GM23338 (cell line): ENCODE measurements around the gene ATF7. TPM values are rescaled to one million over a fixed set of nuclear protein-coding genes. Genes with fewer than 3 reads are reported as not detected.

ENCODE experiments used
- ATAC-seq: fragments of 200-7000 bp; cut with Tn5 transposase; 3 replicates; pipeline ENCODE4 v1.9.1; 2020
- DNase-seq: peaks from one replicate; pipeline ENCODE4 v3.0.0-alpha.2; 2015; ENCODE audit warnings: low spot score
- H2AFZ ChIP-seq: fragments of 200-600 bp; sonication (generic); 2 replicates; pipeline ENCODE4 v1.8.0; 2016; ENCODE audit warnings: antibody characterized with exemption, mild to moderate bottlenecking, moderate library complexity
- H3F3A ChIP-seq: fragments of 200-600 bp; sonication (generic); replicated peaks from 2 replicates; pipeline ENCODE4 v1.8.0; 2017; ENCODE audit warnings: antibody characterized with exemption, mixed run types, low read depth
- H3K27ac ChIP-seq: fragments of 200-600 bp; sonication (generic); 2 replicates; pipeline ENCODE4 v1.6.1; 2016; ENCODE audit warnings: low read depth
- H3K27me3 ChIP-seq: fragments of 200-600 bp; sonication (generic); 2 replicates; pipeline ENCODE4 v1.8.0; 2016; ENCODE audit warnings: mild to moderate bottlenecking, mixed run types, moderate library complexity; ENCODE audit not compliant: insufficient read depth
- H3K36me3 ChIP-seq: fragments of 200-600 bp; sonication (generic); 2 replicates; pipeline ENCODE4 v1.8.0; 2016; ENCODE audit warnings: mild to moderate bottlenecking; ENCODE audit not compliant: insufficient read depth
- H3K4me1 ChIP-seq: fragments of 200-600 bp; sonication (generic); 2 replicates; pipeline ENCODE4 v1.8.0; 2016; ENCODE audit warnings: mild to moderate bottlenecking, moderate library complexity; ENCODE audit not compliant: insufficient read depth
- H3K4me2 ChIP-seq: fragments of 200-600 bp; sonication (generic); 2 replicates; pipeline ENCODE4 v1.7.1; 2017; ENCODE audit warnings: mixed run types
- H3K4me3 ChIP-seq: fragments of 200-600 bp; sonication (generic); 2 replicates; pipeline ENCODE4 v1.6.1; 2016; ENCODE audit warnings: mixed run types
- H3K79me2 ChIP-seq: fragments of 200-600 bp; sonication (generic); replicated peaks from 2 replicates; pipeline ENCODE4 v1.8.0; 2017; ENCODE audit warnings: mild to moderate bottlenecking; ENCODE audit not compliant: insufficient read depth
- H3K9me2 ChIP-seq: fragments of 200-600 bp; sonication (generic); 2 replicates; pipeline ENCODE4 v1.8.0; 2017; ENCODE audit not compliant: insufficient read depth
- H4K20me1 ChIP-seq: fragments of 200-600 bp; sonication (generic); replicated peaks from 2 replicates; pipeline ENCODE4 v1.8.0; 2017; ENCODE audit warnings: mild to moderate bottlenecking; ENCODE audit not compliant: insufficient read depth
- H3K27ac Mint-ChIP-seq: 2 replicates; pipeline ENCODE4 v1.8.0; 2020; ENCODE audit warnings: inconsistent platforms, mild to moderate bottlenecking, moderate library complexity, mixed read lengths
- H3K27me3 Mint-ChIP-seq: 3 replicates; pipeline ENCODE4 v1.8.0; 2022; ENCODE audit warnings: low read depth, mild to moderate bottlenecking, moderate library complexity, mixed read lengths, inconsistent platforms; ENCODE audit not compliant: insufficient read depth, poor library complexity
- H3K36me3 Mint-ChIP-seq: 3 replicates; pipeline ENCODE4 v1.8.0; 2021; ENCODE audit warnings: low read depth, mild to moderate bottlenecking, inconsistent platforms, moderate library complexity, mixed read lengths
- H3K4me1 Mint-ChIP-seq: 3 replicates; pipeline ENCODE4 v1.8.0; 2020; ENCODE audit warnings: mild to moderate bottlenecking, inconsistent platforms, mixed read lengths
- H3K4me3 Mint-ChIP-seq: 3 replicates; pipeline ENCODE4 v1.8.0; 2021; ENCODE audit warnings: moderate library complexity, mild to moderate bottlenecking, inconsistent platforms, mixed read lengths
- H3K9me3 Mint-ChIP-seq: 3 replicates; pipeline ENCODE4 v1.8.0; 2020; ENCODE audit warnings: moderate library complexity, mild to moderate bottlenecking, inconsistent platforms, mixed read lengths
- CREB1 ChIP-seq: fragments of 250-450 bp; sonication (Bioruptor Pico); IDR thresholded peaks from 2 replicates; pipeline ENCODE4 v1.5.0; 2020; ENCODE audit warnings: low read depth, mild to moderate bottlenecking, moderate library complexity
- EZH2 ChIP-seq: fragments of 200-600 bp; sonication (generic); IDR thresholded peaks from one replicate; pipeline ENCODE4 v1.8.0; 2017; ENCODE audit warnings: antibody characterized with exemption, mild to moderate bottlenecking, low read depth; ENCODE audit not compliant: unreplicated experiment
- JUNB ChIP-seq: IDR thresholded peaks from one replicate; pipeline ENCODE4 v1.6.1; 2016; ENCODE audit warnings: antibody characterized with exemption; ENCODE audit not compliant: unreplicated experiment
- POLR2AphosphoS5 ChIP-seq: IDR thresholded peaks from 2 replicates; pipeline ENCODE4 v1.6.1; 2016; ENCODE audit warnings: antibody characterized with exemption, low read depth
- REST ChIP-seq: IDR thresholded peaks from one replicate; pipeline ENCODE4 v1.6.1; 2018; ENCODE audit warnings: antibody characterized with exemption; ENCODE audit not compliant: unreplicated experiment
- STAT1 ChIP-seq: IDR thresholded peaks from one replicate; pipeline ENCODE4 v1.6.1; 2016; ENCODE audit warnings: antibody characterized with exemption; ENCODE audit not compliant: unreplicated experiment
- ZNF331 ChIP-seq: fragments of 250-450 bp; sonication (Bioruptor Pico); IDR thresholded peaks from 2 replicates; pipeline ENCODE4 v1.5.0; 2020; ENCODE audit warnings: low read depth, mild to moderate bottlenecking, moderate library complexity
- ZNF462 ChIP-seq: fragments of 250-450 bp; sonication (Bioruptor Pico); IDR thresholded peaks from 2 replicates; pipeline ENCODE4 v1.5.0; 2020; ENCODE audit warnings: mild to moderate bottlenecking, moderate library complexity
- polyA plus RNA-seq: library from polyadenylated mRNA; unstranded; fragments of >200 nt; fragmentation: Nextera tagmentation; extraction: Ambion mirVana; gene quantifications from 2 replicates; pipeline ENCODE4 v1.2.1, GENCODE V29; 2016
- total RNA-seq: library from RNA; depleted of rRNA; stranded (reverse); fragments of >200 nt; shearing (Covaris generic); gene quantifications from 2 replicates; pipeline ENCODE4 v1.2.3, GENCODE V29; 2014

Gene ATF7
- total and polyA plus RNA-seq, 2 experiments from 2014 or later: 13.9 to 16.3 TPM

GRCh38 chr12:53486736-53487487 is 139.3 kb downstream of the ATF7 start:
- H3K4me3 Mint-ChIP-seq: no peak overlapping the region
- Histone ChIP-seq H3K4me1 (peaks cover 2% of the 10 kb centered on the region; the same call in 1 of the 2 replicates), H4K20me1 (peaks cover 29% of the 10 kb centered on the region), H3K27ac (no peak overlapping the region), H3K36me3 (peaks cover 4% of the 10 kb centered on the region; the same call in 1 of the 2 replicates), H3K4me3 (no peak overlapping the region), H3K27me3 (no peaks in the 10 kb centered on the region), H3K9me2 (no peaks in the 10 kb centered on the region), H3K79me2 (no peaks in the 10 kb centered on the region; the same call in 1 of the 2 replicates), H2AFZ (no peak overlapping the region), H3K4me2 (no peak overlapping the region), H3F3A (peaks cover 11% of the 10 kb centered on the region)
- peaks cover 31% of the 10 kb centered on the region for H3K27me3 Mint-ChIP-seq
- no peak for ATAC-seq
- H3K36me3 Mint-ChIP-seq: peaks cover 45% of the 10 kb centered on the region
- DNase-seq: no peak
- TF ChIP-seq CREB1 (CRISPR knock-in tag): no peak
- peak; percentile 29; the same call in 1 of the 2 replicates for TF ChIP-seq POLR2AphosphoS5
- H3K27ac Mint-ChIP-seq: no peak overlapping the region
- H3K4me1 Mint-ChIP-seq: peaks cover 12% of the 10 kb centered on the region
- H3K9me3 Mint-ChIP-seq: no peaks in the 10 kb centered on the region; the same call in 2 of the 3 replicates

- H3K27me3 ChIP-seq: no peaks in the 10 kb centered on the region
- H2AFZ ChIP-seq: no peak overlapping the region
- no peak overlapping the region for H3K27ac ChIP-seq
- H3K4me1 ChIP-seq: no peaks in the 10 kb centered on the region; the same call in 1 of the 2 replicates
- no peak overlapping the region; the same call in 1 of the 2 replicates for H3K27ac Mint-ChIP-seq
- H3K4me1 Mint-ChIP-seq: peaks cover 12% of the 10 kb centered on the region
- DNase-seq (no peak), ATAC-seq (no peak)
- H3K36me3 ChIP-seq: peaks cover 4% of the 10 kb centered on the region; the same call in 1 of the 2 replicates
- no peak overlapping the region for H3K4me3 ChIP-seq
- no peaks in the 10 kb centered on the region for H3K9me2 ChIP-seq
- peaks cover 53% of the 10 kb centered on the region for H3K36me3 Mint-ChIP-seq
- H3K79me2 ChIP-seq: no peaks in the 10 kb centered on the region; the same call in 1 of the 2 replicates
- H3K9me3 Mint-ChIP-seq: no peaks in the 10 kb centered on the region; the same call in 2 of the 3 replicates
- H3F3A ChIP-seq: peaks cover 18% of the 10 kb centered on the region
- H4K20me1 ChIP-seq: peaks cover 33% of the 10 kb centered on the region
- H3K27me3 Mint-ChIP-seq: peaks cover 34% of the 10 kb centered on the region
- H3K4me2 ChIP-seq: no peak overlapping the region
- no peak overlapping the region for H3K4me3 Mint-ChIP-seq
- TF ChIP-seq JUNB: no peak
- TF ChIP-seq ZNF462 (CRISPR knock-in tag): no peak
- no peak for TF ChIP-seq POLR2AphosphoS5
- no peak for TF ChIP-seq REST
- no peak for TF ChIP-seq ZNF331 (CRISPR knock-in tag)
- TF ChIP-seq EZH2: no peak
- TF ChIP-seq STAT1: no peak
Measured at GRCh38 chr12:53485955-53486735, 140.0 kb downstream of the ATF7 start.
